Trophoblast cell (in vitro differentiated cells and primary cell): Measurements from ENCODE around the gene RAB11FIP4.

ENCODE experiments used
- DNase-seq, 2 donors: peaks; one replicate each; pipeline ENCODE4 v3.0.0-alpha.2; 2016
- H2AFZ ChIP-seq: 2 replicates; pipeline ENCODE4 v1.6.1; 2013; ENCODE audit warnings: low read length, moderate library complexity, mild to moderate bottlenecking; ENCODE audit not compliant: insufficient read depth, poor library complexity
- H2AK5ac ChIP-seq: 2 replicates; pipeline ENCODE4 v1.6.1; 2013; ENCODE audit warnings: mild to moderate bottlenecking, low read length
- H2BK120ac ChIP-seq: 2 replicates; pipeline ENCODE4 v1.6.1; 2013; ENCODE audit warnings: low read length, mild to moderate bottlenecking, moderate library complexity; ENCODE audit not compliant: insufficient read depth, poor library complexity
- H2BK12ac ChIP-seq: 2 replicates; pipeline ENCODE4 v1.6.1; 2013; ENCODE audit warnings: mild to moderate bottlenecking, low read length, moderate library complexity
- H2BK5ac ChIP-seq: 2 replicates; pipeline ENCODE4 v1.6.1; 2013; ENCODE audit warnings: low read length, low read depth, moderate library complexity, mild to moderate bottlenecking; ENCODE audit not compliant: poor library complexity
- H3K14ac ChIP-seq: 2 replicates; pipeline ENCODE4 v1.6.1; 2013; ENCODE audit warnings: mild to moderate bottlenecking, low read length
- H3K18ac ChIP-seq: 2 replicates; pipeline ENCODE4 v1.6.1; 2013; ENCODE audit warnings: mild to moderate bottlenecking, low read length
- H3K23ac ChIP-seq: 2 replicates; pipeline ENCODE4 v1.6.1; 2013; ENCODE audit warnings: low read length
- H3K27ac ChIP-seq: 2 replicates; pipeline ENCODE4 v1.5.1; 2013; ENCODE audit warnings: low read depth, mild to moderate bottlenecking, inconsistent platforms, low read length, moderate library complexity
- H3K27me3 ChIP-seq: 2 replicates; pipeline ENCODE4 v1.6.1; 2013; ENCODE audit warnings: inconsistent platforms, mild to moderate bottlenecking, low read length, moderate library complexity; ENCODE audit not compliant: insufficient read depth
- H3K36me3 ChIP-seq, 2 experiments: 1 replicate in 1 of 2; 2 replicates in 1 of 2; pipeline ENCODE4 v1.6.1; 2013; ENCODE audit warnings: low read length in 2 of 2, mild to moderate bottlenecking in 2 of 2, moderate library complexity in 1 of 2; ENCODE audit not compliant: insufficient read depth in 2 of 2, control insufficient read depth in 1 of 2
- H3K4ac ChIP-seq: 2 replicates; pipeline ENCODE4 v1.6.1; 2013; ENCODE audit warnings: low read depth, mild to moderate bottlenecking, low read length, moderate library complexity
- H3K4me1 ChIP-seq, 2 experiments: 1 replicate in 1 of 2; 2 replicates in 1 of 2; pipeline ENCODE4 v1.6.1; 2013; ENCODE audit warnings: low read length in 2 of 2, mild to moderate bottlenecking in 2 of 2, moderate library complexity in 1 of 2; ENCODE audit not compliant: insufficient read depth in 2 of 2, control insufficient read depth in 1 of 2
- H3K4me2 ChIP-seq: 2 replicates; pipeline ENCODE4 v1.6.1; 2013; ENCODE audit warnings: inconsistent platforms, mild to moderate bottlenecking, low read length, moderate library complexity
- H3K4me3 ChIP-seq: 2 replicates; pipeline ENCODE4 v1.5.1; 2013; ENCODE audit warnings: mild to moderate bottlenecking, low read depth, low read length, inconsistent platforms
- H3K79me1 ChIP-seq: one replicate; pipeline ENCODE4 v1.6.1; 2013; ENCODE audit warnings: low read length
- H3K79me2 ChIP-seq: 2 replicates; pipeline ENCODE4 v1.6.1; 2013; ENCODE audit warnings: low read length, mild to moderate bottlenecking; ENCODE audit not compliant: control insufficient read depth, insufficient read depth, poor library complexity
- H3K9ac ChIP-seq: 2 replicates; pipeline ENCODE4 v1.6.1; 2013; ENCODE audit warnings: mild to moderate bottlenecking, low read length
- H3K9me3 ChIP-seq: 2 replicates; pipeline ENCODE4 v1.6.1; 2013; ENCODE audit warnings: low read depth, mild to moderate bottlenecking, control low read depth, inconsistent platforms, low read length; ENCODE audit not compliant: insufficient read depth
- H4K12ac ChIP-seq: 2 replicates; pipeline ENCODE4 v1.6.1; 2013; ENCODE audit warnings: low read depth, mild to moderate bottlenecking, low read length, moderate library complexity
- H4K8ac ChIP-seq: 2 replicates; pipeline ENCODE4 v1.6.1; 2013; ENCODE audit warnings: low read depth, mild to moderate bottlenecking, low read length, moderate library complexity
- H4K91ac ChIP-seq: one replicate; pipeline ENCODE4 v1.6.1; 2013; ENCODE audit warnings: low read depth, mild to moderate bottlenecking, low read length, moderate library complexity
- WGBS: extraction: QIAGEN DNeasy Blood & Tissue Kit; methylation state at CpG from one replicate; pipeline ENCODE4 v1.1.7; 2013; ENCODE audit warnings: missing lambda C conversion rate; ENCODE audit not compliant: insufficient read length, insufficient coverage; ENCODE audit errors: extremely low coverage; 5-methylcytosine and 5-hydroxymethylcytosine counted together

Gene RAB11FIP4

GRCh38 chr17:31518478-31518877 is 127.0 kb downstream of the RAB11FIP4 start:
- Histone ChIP-seq H3K79me1 (peaks cover 10% of the 10 kb centered on the region), H3K4me3 (no peak overlapping the region), H2BK120ac (no peak overlapping the region), H3K79me2 (peaks cover 2% of the 10 kb centered on the region), H4K8ac (no peak overlapping the region), H3K4me1 (peaks cover 20 to 24% of the 10 kb centered on the region in 2 experiments), H3K18ac (no peak overlapping the region), H3K23ac (no peak overlapping the region), H2BK12ac (no peak overlapping the region), H3K27ac (no peak overlapping the region), H2AFZ (no peak overlapping the region), H3K9ac (no peak overlapping the region), H4K91ac (no peak overlapping the region), H3K4me2 (no peak overlapping the region), H2AK5ac (no peak overlapping the region), H3K14ac (no peak overlapping the region), H3K27me3 (no peaks in the 10 kb centered on the region), H3K36me3 (peaks cover 28 to 34% of the 10 kb centered on the region in 2 experiments), H3K4ac (no peak overlapping the region), H3K9me3 (peaks cover 7% of the 10 kb centered on the region), H4K12ac (no peak overlapping the region), H2BK5ac (no peak overlapping the region)
- no peak for DNase-seq
- WGBS = no CpG with 5 or more reads among the region's 4 CpGs

- Histone ChIP-seq H2AK5ac (no peak overlapping the region), H3K23ac (no peak overlapping the region)
- no CpG with 5 or more reads among the region's 13 CpGs for WGBS
These were observed 130.3 kb downstream of the RAB11FIP4 start for GRCh38 chr17:31521632-31522283.

GRCh38 chr17:31522284-31522931 is 130.9 kb downstream of the RAB11FIP4 start:
- Histone ChIP-seq H3K79me1 (no peaks in the 10 kb centered on the region), H3K9ac (no peak overlapping the region), H3K4ac (no peak overlapping the region), H3K9me3 (peaks cover 18% of the 10 kb centered on the region), H4K8ac (no peak overlapping the region), H3K23ac (no peak overlapping the region), H2BK12ac (no peak overlapping the region), H2AFZ (no peak overlapping the region), H3K27me3 (no peaks in the 10 kb centered on the region), H3K4me2 (no peak overlapping the region), H3K79me2 (no peaks in the 10 kb centered on the region), H2BK5ac (no peak overlapping the region), H3K36me3 (peaks cover 52 to 57% of the 10 kb centered on the region in 2 experiments), H4K91ac (no peak overlapping the region), H2AK5ac (no peak overlapping the region), H4K12ac (no peak overlapping the region), H3K4me1 (peaks cover 4% of the 10 kb centered on the region in 2 experiments), H3K18ac (no peak overlapping the region), H3K27ac (no peak overlapping the region), H3K4me3 (no peak overlapping the region), H3K14ac (no peak overlapping the region), H2BK120ac (no peak overlapping the region)
- DNase-seq = no peak
- no CpG with 5 or more reads among the region's 16 CpGs for WGBS

More at GRCh38 chr17:31521632-31522283, 130.3 kb downstream of the RAB11FIP4 start:
- Histone ChIP-seq H4K8ac (no peak overlapping the region), H3K4ac (no peak overlapping the region), H3K9me3 (peaks cover 18% of the 10 kb centered on the region), H3K36me3 (peaks cover 50 to 54% of the 10 kb centered on the region in 2 experiments), H3K4me3 (no peak overlapping the region), H3K4me1 (peaks cover 6 to 7% of the 10 kb centered on the region in 2 experiments), H2AFZ (no peak overlapping the region), H3K9ac (no peak overlapping the region), H3K18ac (no peak overlapping the region), H2BK5ac (no peak overlapping the region), H2BK120ac (no peak overlapping the region), H3K27ac (no peak overlapping the region), H3K79me2 (no peaks in the 10 kb centered on the region), H3K4me2 (no peak overlapping the region), H2BK12ac (no peak overlapping the region), H4K12ac (no peak overlapping the region), H3K79me1 (no peaks in the 10 kb centered on the region), H3K27me3 (no peaks in the 10 kb centered on the region), H3K14ac (no peak overlapping the region), H4K91ac (no peak overlapping the region)
- DNase-seq = no peak

GRCh38 chr17:31522987-31523495 is 131.6 kb downstream of the RAB11FIP4 start:
- no peak overlapping the region for H4K8ac ChIP-seq
- H4K91ac ChIP-seq = no peak overlapping the region
- H2BK120ac ChIP-seq = no peak overlapping the region
- H2BK5ac ChIP-seq = no peak overlapping the region
- H3K79me2 ChIP-seq = no peaks in the 10 kb centered on the region
- no peak overlapping the region for H2AFZ ChIP-seq
- no peaks in the 10 kb centered on the region for H3K79me1 ChIP-seq
- no peak overlapping the region for H3K27ac ChIP-seq
- H2AK5ac ChIP-seq = no peak overlapping the region
- H3K27me3 ChIP-seq = no peaks in the 10 kb centered on the region
- H3K4me2 ChIP-seq = no peak overlapping the region
- H3K9me3 ChIP-seq = peaks cover 18% of the 10 kb centered on the region
- H3K23ac ChIP-seq = no peak overlapping the region
- H3K36me3 ChIP-seq = peaks cover 52 to 57% of the 10 kb centered on the region in 2 experiments
- no CpG with 5 or more reads among the region's 9 CpGs for WGBS
- H4K12ac ChIP-seq = no peak overlapping the region
- H3K4me1 ChIP-seq = peaks cover 3 to 4% of the 10 kb centered on the region in 2 experiments
- no peak overlapping the region for H3K4ac ChIP-seq
- no peak for DNase-seq
- H3K4me3 ChIP-seq = no peak overlapping the region
- H3K14ac ChIP-seq = no peak overlapping the region
- no peak overlapping the region for H3K9ac ChIP-seq
- H3K18ac ChIP-seq = no peak overlapping the region
- no peak overlapping the region for H2BK12ac ChIP-seq
